ENCODE data around the gene HMCN2.

DNA sequence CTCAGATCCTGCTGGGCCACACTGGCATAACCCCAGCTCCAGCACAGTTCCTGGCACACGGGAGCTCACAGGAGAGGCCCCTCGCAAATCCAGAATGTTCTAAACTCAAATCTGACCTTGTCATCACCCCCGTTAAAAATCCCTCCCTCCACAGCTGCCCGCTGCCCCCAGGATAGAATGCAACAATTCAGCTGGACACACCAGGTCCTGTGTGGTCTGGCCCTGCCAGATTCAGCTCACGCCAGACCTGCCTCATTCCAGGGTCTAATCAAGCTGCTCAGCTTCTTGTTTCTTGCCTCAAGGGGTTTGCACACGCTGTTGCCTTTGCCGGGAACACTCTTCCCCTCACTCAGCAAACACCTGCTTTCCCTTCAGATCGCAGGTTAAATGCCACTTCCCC, 134.2 kb downstream of the HMCN2 start:
- TF ChIP-seq, protein P1, sequence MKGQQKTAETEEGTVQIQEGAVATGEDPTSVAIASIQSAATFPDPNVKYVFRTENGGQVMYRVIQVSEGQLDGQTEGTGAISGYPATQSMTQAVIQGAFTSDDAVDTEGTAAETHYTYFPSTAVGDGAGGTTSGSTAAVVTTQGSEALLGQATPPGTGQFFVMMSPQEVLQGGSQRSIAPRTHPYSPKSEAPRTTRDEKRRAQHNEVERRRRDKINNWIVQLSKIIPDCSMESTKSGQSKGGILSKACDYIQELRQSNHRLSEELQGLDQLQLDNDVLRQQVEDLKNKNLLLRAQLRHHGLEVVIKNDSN (IDR thresholded peaks at IDR 0.05) = no peak
- TF ChIP-seq, protein P2, sequence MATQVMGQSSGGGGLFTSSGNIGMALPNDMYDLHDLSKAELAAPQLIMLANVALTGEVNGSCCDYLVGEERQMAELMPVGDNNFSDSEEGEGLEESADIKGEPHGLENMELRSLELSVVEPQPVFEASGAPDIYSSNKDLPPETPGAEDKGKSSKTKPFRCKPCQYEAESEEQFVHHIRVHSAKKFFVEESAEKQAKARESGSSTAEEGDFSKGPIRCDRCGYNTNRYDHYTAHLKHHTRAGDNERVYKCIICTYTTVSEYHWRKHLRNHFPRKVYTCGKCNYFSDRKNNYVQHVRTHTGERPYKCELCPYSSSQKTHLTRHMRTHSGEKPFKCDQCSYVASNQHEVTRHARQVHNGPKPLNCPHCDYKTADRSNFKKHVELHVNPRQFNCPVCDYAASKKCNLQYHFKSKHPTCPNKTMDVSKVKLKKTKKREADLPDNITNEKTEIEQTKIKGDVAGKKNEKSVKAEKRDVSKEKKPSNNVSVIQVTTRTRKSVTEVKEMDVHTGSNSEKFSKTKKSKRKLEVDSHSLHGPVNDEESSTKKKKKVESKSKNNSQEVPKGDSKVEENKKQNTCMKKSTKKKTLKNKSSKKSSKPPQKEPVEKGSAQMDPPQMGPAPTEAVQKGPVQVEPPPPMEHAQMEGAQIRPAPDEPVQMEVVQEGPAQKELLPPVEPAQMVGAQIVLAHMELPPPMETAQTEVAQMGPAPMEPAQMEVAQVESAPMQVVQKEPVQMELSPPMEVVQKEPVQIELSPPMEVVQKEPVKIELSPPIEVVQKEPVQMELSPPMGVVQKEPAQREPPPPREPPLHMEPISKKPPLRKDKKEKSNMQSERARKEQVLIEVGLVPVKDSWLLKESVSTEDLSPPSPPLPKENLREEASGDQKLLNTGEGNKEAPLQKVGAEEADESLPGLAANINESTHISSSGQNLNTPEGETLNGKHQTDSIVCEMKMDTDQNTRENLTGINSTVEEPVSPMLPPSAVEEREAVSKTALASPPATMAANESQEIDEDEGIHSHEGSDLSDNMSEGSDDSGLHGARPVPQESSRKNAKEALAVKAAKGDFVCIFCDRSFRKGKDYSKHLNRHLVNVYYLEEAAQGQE (IDR thresholded peaks at IDR 0.05; ENCODE audit: low read depth) = no peak
- TF ChIP-seq CEBPB (IDR thresholded peaks at IDR 0.05) (no peak), FOXM1 (IDR thresholded peaks at IDR 0.05; ENCODE audit: borderline replicate concordance, low read depth) (no peak), TEAD4 (IDR thresholded peaks at IDR 0.05) (no peak), YY1 (IDR thresholded peaks at IDR 0.05; ENCODE audit: low read depth) (no peak), RAD21 (IDR thresholded peaks at IDR 0.05; ENCODE audit: low read depth) (no peak), CREB1 (IDR thresholded peaks at IDR 0.05; ENCODE audit: low read depth) (no peak)
